Measurements from ENCODE around the gene SUMO1. TPM values are rescaled to one million over a fixed set of nuclear protein-coding genes. Genes with fewer than 3 reads are reported as not detected.

Gene SUMO1
- total RNA-seq, 4 donors from 2014 or later = 91.0 to 121 (median 102) TPM

DNA sequence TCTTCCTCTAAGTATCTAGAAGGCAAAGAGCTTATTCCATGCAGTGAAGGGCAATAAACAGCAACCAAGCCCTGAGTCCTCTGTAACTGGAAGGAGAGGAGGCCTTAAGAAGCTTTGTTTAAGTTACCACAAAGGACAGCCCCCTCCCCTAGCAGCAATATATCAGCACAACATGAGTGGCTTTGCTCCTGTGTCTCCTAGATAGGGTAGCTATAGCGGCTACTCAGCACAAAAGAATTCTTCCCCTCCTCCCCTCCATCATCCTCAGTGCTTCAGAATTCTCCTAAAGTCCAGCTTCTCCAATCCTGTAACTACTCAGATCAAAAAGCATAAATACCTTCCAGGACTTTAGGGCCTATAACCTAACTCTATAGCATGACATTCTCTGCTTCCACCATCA, 16.5 kb downstream of the SUMO1 start:
- WGBS, 2 donors = 91 to 96% methylated on average over 1 of the region's 1 CpG
- Histone ChIP-seq H3K9me3 (no peaks in the 10 kb centered on the region), H3K4me3 (replicated peaks in 1 of 3) (no peak overlapping the region), H3K36me3 (peaks cover 0 to 6% of the 10 kb centered on the region in 2 donors), H3K27me3 (no peaks in the 10 kb centered on the region), H3K4me1 (no peaks in the 10 kb centered on the region), H3K27ac (no peak overlapping the region)
- TF ChIP-seq POLR2A (IDR thresholded peaks at IDR 0.05) = no peak
- TF ChIP-seq, protein P1, sequence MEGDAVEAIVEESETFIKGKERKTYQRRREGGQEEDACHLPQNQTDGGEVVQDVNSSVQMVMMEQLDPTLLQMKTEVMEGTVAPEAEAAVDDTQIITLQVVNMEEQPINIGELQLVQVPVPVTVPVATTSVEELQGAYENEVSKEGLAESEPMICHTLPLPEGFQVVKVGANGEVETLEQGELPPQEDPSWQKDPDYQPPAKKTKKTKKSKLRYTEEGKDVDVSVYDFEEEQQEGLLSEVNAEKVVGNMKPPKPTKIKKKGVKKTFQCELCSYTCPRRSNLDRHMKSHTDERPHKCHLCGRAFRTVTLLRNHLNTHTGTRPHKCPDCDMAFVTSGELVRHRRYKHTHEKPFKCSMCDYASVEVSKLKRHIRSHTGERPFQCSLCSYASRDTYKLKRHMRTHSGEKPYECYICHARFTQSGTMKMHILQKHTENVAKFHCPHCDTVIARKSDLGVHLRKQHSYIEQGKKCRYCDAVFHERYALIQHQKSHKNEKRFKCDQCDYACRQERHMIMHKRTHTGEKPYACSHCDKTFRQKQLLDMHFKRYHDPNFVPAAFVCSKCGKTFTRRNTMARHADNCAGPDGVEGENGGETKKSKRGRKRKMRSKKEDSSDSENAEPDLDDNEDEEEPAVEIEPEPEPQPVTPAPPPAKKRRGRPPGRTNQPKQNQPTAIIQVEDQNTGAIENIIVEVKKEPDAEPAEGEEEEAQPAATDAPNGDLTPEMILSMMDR (IDR thresholded peaks at IDR 0.05) = no peak
- DNase-seq = no peak
- intact Hi-C loops (cut with DNase I) = no loop called here

DNA sequence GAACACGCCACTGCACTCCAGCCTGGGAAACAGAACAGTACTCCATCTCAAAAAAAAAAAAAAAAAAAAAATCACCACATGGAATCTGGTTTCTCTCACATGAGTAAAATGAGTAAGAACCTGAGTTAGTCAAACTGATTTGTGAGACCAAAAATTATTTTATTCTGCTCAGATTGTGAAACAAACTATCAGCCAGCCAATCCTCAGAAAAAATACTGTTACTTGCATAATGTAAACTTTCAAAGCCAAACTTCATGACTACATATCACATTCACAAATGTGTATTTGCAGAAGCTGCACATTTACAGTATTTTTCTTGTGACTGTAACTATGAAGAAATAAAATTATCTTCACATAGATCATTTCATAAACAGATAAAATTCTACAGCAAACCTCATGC, 23.2 kb downstream of the SUMO1 start:
- intact Hi-C loops (cut with DNase I) = no loop called here
- H3K27me3 ChIP-seq = no peaks in the 10 kb centered on the region
- H3K36me3 ChIP-seq = peaks cover 7 to 8% of the 10 kb centered on the region in 2 donors
- no peaks in the 10 kb centered on the region for H3K9me3 ChIP-seq
- no peak overlapping the region for H3K27ac ChIP-seq
- WGBS, 2 donors = 96 to 100% methylated on average over 1 of the region's 1 CpG
- no peak for DNase-seq
- H3K4me3 ChIP-seq (replicated peaks in 1 of 3) = no peak overlapping the region
- TF ChIP-seq, protein P1 (IDR thresholded peaks at IDR 0.05) = no peak
- TF ChIP-seq POLR2A (IDR thresholded peaks at IDR 0.05) = no peak
- no peaks in the 10 kb centered on the region for H3K4me1 ChIP-seq

DNA sequence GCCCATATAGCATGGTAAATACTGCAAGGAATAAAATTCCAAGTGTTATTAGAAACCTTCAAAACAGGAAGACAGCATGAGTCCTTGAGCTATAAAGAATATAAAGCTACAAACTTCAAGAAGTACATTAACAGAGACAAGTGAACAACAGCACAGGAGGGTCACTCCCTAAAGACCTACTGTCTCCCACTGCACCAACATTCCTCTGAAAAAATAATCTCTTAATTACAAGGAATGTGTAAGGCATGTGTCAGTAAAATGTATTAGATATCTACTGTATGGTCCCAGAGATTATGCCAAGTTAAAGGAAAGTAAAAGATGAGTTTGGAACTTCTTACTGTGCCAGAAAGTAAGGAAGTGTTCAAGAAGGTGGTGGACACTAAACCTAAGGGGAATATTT, 29.9 kb downstream of the SUMO1 start:
- DNase-seq = no peak
- intact Hi-C loops (cut with DNase I) = no loop called here
- Histone ChIP-seq H3K36me3 (peaks cover 7 to 11% of the 10 kb centered on the region in 2 donors), H3K4me1 (no peaks in the 10 kb centered on the region), H3K4me3 (replicated peaks in 1 of 3) (no peak overlapping the region), H3K27ac (no peak overlapping the region), H3K27me3 (no peaks in the 10 kb centered on the region), H3K9me3 (no peaks in the 10 kb centered on the region)
- TF ChIP-seq, protein P1 (IDR thresholded peaks at IDR 0.05) = no peak
- TF ChIP-seq POLR2A (IDR thresholded peaks at IDR 0.05) = no peak

DNA sequence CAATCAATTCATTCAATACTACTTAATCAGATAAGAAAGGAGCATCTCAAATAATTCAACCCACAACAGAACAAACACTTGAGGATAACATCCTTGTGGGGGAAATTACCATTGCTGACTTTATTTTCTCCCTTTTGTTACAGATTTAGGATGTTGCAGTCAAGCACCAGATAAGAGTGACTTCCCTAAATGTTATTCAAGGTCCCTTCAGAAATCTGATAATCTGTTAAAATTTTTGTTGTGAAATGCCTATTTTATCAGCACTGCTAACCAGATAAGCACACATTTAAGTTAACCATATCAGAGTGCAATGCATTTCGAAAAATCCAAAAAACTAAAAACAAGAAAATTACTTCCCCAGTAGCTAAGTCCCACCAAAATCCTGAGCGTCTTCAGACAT, 33.5 kb downstream of the SUMO1 start:
- no peak for DNase-seq
- H3K27me3 ChIP-seq = no peaks in the 10 kb centered on the region
- H3K9me3 ChIP-seq = no peaks in the 10 kb centered on the region
- no peak for TF ChIP-seq POLR2A (IDR thresholded peaks at IDR 0.05)
- TF ChIP-seq, protein P1 (IDR thresholded peaks at IDR 0.05) = no peak
- WGBS, 2 donors = 99% methylated on average over 2 of the region's 2 CpGs
- H3K4me3 ChIP-seq (replicated peaks in 1 of 3) = no peak overlapping the region
- no peaks in the 10 kb centered on the region for H3K4me1 ChIP-seq
- peaks cover 0 to 3% of the 10 kb centered on the region in 2 donors for H3K36me3 ChIP-seq
- intact Hi-C loops (cut with DNase I) = no loop called here
- H3K27ac ChIP-seq = no peak overlapping the region

DNA sequence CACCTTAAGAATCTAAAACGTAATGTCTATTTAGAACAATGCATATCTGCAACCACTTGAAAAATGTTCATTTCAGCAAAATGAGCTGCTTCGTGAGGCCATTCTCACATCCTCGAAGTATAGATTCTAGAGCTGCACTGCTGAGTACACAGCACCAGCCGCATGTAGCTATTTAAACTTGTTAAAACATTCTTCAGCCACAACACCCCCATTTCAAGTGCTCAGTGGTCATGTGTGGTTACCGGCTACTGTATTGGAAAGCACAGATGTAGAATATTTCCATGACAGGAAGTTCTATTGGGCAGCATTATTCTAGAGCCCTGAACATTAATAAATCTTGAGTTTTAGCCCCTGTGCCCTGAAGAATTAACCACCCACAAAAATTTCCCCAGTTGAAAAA, 35.0 kb downstream of the SUMO1 start:
- H3K36me3 ChIP-seq = peaks cover 0 to 3% of the 10 kb centered on the region in 2 donors
- 76 to 83% methylated on average over 5 of the region's 5 CpGs for WGBS, 2 donors
- no peaks in the 10 kb centered on the region for H3K9me3 ChIP-seq
- H3K4me3 ChIP-seq (replicated peaks in 1 of 3) = no peak overlapping the region
- no peak for TF ChIP-seq POLR2A (IDR thresholded peaks at IDR 0.05)
- TF ChIP-seq, protein P1 (IDR thresholded peaks at IDR 0.05) = no peak
- H3K27me3 ChIP-seq = no peaks in the 10 kb centered on the region
- no peak overlapping the region for H3K27ac ChIP-seq
- no peak for DNase-seq
- intact Hi-C loops (cut with DNase I) = no loop called here
- H3K4me1 ChIP-seq = no peaks in the 10 kb centered on the region
